GM12873 (cell line): ENCODE data around the gene CKMT1B.
"Not testable (repeated sequence)": the region's sequence is repeated elsewhere in the genome, so short reads cannot be mapped to it uniquely, and the experiment has no call there.

Experiments
- CTCF ChIP-seq: IDR thresholded peaks from 2 replicates; pipeline ENCODE4 v1.5.1; 2012; ENCODE audit warnings: low read depth, mild to moderate bottlenecking, moderate library complexity, low read length, control low read depth; ENCODE audit not compliant: insufficient read depth; ENCODE audit errors: missing control alignments

Gene CKMT1B

GRCh38 chr15:43593328-43594190, at the start of gene CKMT1B:
Gene CKMT1B, plus strand, starts transcription at chr15:43594027. Its CDS starts 192 bp downstream, at chr15:43594219.
- not testable (repeated sequence) for TF ChIP-seq CTCF

- no peak for TF ChIP-seq CTCF
These were observed 49.6 kb upstream of the CKMT1B start for GRCh38 chr15:43544266-43544665.

GRCh38 chr15:43545426-43545825, 48.4 kb upstream of the CKMT1B start:
- no peak for TF ChIP-seq CTCF

GRCh38 chr15:43547539-43547938, 46.3 kb upstream of the CKMT1B start:
- TF ChIP-seq CTCF, result no peak

- no peak for TF ChIP-seq CTCF
These were observed 43.1 kb upstream of the CKMT1B start for GRCh38 chr15:43550527-43551363.

- TF ChIP-seq CTCF, result no peak
These were observed 41.6 kb upstream of the CKMT1B start for GRCh38 chr15:43552256-43552655.

GRCh38 chr15:43552986-43553385, 40.8 kb upstream of the CKMT1B start:
- TF ChIP-seq CTCF, result no peak
